Activated T-helper 1 cell treated with Interleukin-2 at 50 U/mL for 16 hours (primary cell): Measurements from ENCODE around the gene ITGA1.

Experiments
- DNase-seq: peaks from one replicate; pipeline ENCODE4 v3.0.0-alpha.2; 2020; ENCODE audit warnings: low read depth

ITGA1 gene

DNA sequence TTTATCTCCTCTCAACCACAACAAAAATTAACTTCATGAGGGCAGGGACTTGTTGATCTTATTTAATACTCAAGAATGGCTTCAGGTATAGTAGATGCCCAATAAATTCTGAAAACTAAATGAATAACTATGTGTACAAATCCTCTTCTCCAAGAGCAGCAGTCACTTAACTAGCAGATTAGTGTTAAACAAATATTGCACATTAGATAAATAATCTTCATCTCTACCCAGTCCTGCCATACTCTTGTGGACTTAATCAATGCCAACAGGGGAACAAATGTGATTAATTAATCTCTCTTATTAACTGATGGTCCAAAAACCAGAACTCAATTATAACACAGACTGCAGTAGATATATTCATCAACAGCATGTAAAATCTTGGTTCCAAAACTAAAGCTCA is 15.0 kb upstream of the ITGA1 start:
- DNase-seq, result no peak

DNA sequence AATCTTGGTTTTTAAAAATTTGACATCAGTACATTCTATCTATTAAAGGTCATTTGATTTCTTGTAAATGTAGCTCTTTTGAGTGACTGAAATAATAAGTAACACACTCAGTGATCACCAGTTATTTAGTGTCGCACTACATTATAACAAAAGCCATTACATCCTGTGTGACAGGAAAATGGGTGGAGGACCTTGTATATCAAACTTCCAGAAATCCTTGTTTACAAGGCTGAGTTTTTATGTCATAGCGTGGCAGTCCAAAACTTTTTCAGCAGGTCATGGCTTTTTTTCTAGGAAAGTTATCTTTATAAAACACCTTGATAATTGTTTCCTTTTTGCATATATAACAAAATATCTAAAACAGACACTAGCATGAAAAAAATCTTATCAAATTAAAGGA is 14.4 kb upstream of the ITGA1 start:
- no peak for DNase-seq

DNA sequence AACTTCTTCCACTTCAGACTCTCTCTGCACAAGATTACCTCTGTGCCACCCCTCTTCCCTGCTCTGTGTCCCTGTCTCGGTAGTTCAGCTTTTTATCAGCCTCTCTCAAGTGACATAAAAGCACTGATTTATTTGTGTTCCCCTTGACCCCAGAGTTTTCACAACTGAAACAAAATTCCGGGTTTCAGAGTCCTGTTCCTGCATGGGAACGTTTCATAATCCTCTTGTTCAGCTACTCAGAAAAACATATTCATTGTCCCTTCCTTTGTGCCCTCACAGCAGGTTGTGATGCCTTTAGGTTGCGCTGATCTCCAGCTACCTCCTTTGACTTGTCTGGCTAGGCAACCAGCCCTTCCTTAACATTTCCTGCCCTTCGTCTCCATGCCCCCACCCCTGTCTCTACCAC is 13.7 kb upstream of the ITGA1 start:
- DNase-seq, result no peak

DNA sequence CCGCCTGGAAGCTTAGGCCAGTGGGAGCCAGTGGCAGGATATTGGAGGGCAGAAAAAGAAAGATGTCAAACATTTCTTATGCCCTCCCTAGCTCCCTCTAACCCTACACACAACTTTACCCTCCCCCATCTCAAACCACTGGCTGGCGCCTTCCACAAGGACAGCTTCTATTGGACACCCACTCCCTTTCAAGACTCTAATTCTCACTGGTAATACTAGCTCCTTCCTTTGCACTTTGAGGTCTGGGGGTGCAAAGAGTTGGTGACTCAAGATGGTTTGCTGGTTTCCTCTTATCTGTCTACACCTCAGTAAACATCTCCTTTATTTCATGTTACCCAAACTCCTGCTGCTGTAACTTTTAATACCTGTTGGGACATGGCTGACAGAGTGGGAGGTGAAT is 11.6 kb upstream of the ITGA1 start:
- no peak for DNase-seq

DNA sequence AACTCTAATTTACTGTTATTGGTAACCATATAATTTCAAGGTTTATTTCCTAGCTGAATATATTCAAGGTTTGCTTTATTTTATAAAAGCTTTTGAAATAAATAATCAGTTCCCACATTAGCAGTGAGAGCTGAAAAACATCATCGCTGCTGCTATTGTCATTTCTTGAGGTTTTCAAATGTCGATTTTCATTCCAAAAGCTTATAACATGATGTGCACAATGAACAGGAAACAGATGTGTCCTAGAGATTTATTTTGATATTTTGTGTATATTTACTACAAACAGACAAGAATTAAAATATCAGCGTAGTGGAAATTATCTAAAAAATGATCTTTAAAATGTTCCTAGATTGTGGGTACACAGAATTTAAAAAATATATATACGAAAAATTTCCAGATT is 10.5 kb upstream of the ITGA1 start:
- DNase-seq, result no peak

DNA sequence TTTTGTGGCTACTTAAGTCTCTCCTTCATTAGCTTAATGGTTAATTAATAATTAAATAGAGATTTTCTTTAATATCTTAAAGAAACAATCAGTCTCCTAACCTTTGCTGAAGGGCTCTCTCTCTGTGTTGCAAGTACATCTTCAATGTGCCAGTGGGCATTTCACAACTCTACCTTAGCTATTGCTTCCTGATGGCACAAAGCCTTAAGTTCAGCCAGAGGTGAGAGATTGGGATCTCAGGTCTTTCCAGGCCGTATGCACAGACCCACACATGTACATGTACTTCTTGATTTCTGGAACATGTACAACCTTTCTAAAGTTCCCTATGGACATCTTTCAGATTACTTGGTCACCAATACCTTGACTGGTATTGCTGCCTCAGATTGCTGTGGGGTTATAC is 8.9 kb upstream of the ITGA1 start:
- no peak for DNase-seq

DNA sequence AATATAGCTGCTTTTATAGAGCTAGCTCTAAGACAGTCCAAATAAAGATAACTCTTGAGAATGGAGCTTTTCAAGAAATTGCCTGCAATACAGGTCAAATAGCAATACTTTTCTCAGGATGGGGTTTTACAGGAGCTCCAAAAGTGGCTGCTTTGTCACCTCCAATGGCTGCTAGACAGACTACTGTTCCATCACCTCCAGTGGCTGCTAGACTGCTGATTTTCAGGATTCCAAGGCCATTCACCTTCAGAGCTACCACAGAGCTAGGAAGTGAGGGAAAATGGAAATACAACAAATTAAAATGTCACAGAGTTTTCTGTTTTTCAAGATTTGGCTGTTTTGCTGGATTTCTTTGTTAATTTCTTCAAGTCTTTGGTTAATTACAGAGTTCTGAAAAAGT is 8.5 kb upstream of the ITGA1 start:
- DNase-seq, result no peak

DNA sequence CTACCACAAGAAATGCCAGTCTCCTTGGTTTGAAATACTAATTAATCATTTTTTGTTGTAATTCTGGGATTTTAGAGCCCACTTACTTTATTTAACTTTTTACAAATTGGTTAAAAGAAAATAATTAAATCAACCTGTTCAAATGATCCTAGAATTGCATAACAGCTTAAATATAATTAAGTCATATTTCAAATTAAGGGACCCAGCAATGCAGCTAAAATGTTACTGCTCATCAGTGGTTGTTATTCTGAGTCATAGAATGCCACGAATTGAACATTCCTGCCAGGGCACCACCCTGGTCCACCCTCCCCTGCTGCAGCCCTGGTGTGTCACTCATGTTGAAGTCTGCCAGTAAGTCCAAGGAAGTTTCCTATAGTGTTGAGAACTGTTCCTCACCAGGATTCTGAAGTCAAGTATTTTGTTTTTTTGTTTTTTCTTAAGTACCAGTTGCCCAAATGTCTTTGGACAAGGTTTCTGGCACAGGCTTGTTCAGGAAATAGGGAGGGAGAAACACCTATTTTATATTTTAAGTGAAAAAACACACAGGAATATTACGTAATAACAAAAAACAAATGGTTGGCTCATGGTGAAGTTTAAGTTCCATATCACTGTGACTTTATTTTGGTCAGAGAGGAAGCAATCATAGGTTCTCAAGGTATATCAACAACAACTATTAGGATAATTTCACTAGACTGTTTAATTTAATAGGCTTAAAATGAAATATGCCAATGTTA is 4.3 kb upstream of the ITGA1 start:
- DNase-seq, result no peak

DNA sequence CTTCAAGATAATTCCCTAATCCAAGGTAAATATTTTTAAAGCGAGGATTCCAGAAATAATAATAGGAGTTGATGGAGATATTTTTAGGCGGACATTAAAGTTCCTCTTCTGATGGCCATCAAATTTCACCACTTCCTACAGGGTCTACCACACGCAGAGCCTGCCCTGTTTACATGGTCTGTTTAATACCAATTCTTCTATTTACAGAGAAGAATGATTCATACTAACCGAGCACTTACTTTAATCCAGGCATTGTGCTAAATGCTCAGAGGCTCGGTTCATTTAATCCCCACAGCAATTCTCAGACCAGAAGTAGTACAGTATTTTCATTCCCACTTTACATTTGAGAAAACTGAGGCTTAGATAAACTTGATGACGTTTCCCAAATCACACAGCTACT is 3.0 kb upstream of the ITGA1 start:
- DNase-seq, result no peak

DNA sequence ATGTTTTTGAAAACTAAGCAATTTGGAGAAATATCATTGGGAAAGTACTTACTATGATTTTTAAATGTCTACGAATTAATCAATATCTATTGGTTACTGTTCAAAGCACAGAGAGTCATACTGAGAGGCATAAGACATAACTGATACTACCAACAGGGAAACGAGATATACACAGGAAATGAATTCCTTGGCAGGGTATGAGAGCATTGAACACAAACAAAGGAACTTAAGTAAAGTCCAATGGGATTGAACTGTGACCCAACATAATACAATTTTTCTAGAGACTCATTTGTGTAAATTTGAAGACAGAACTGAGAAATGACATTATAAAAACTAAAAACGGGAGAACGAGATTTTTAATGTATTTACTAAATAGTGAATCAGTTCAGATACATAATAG is 1.3 kb upstream of the ITGA1 start:
- DNase-seq, result no peak

DNA sequence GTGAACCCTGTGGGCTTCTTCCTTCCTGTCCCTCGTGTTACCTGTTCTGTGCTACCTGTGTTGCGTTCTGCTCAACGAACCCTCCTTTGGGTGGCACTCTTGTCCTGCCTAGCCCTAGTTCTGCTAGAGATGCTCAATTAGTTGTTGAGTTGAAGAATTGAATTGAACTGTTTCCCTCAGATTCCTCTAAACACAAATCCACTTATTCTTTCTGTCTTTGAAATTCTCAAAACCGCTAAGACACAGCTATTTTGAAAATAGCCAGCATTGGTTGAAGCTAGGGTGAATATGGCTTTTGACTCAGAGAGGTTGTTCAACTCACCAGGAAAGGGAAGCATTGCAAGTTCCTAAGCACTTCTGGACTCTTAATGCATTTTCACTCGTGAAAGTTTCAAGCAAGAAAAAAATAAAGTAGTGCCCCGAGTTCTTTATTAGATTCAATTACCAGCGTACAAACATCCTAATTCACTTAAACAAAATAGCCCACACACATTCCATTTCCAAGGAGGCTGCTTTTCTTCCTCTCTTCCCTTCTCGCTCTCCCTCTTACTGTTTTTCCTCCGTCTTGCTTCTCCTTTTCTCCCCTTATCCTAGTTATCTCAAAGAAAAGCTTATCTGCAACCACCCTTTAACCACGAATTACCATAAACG is 642 bp upstream of the ITGA1 start:
- DNase-seq, result no peak

DNA sequence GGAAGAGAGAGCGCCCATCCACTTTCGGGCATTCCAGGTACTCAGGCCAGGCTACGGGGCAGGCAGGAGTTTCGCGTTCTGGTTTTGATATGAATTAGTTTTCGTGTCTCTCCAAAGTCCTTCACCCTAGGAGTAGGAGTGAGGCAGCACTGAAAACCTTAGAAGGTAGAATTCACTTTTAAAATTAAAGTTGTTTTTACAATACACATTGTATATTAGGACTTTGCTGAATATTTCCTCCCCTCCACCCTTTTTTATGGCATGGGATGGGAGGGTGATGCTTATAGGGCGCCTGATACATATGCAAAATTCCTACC is 747 bp downstream of the ITGA1 start:
- no peak for DNase-seq

DNA sequence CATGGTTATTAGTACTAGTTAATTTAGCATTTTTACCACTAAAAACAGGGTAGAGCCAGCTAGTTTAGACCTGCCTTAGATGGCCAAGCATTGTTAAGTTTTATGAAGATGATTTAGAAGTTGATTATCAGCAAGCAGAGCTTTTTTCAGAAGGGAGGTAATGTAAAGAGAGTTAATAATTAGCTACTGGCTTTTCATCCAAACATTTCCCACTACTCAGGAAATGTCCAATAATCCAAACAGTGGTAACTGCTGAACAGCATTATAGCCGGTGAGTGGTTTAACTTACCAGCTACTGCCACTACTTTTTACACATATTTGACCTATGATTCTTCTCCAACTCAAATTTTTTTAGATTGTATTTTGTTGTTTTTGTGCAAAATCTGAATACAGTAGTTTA is 1.7 kb downstream of the ITGA1 start:
- DNase-seq, result no peak

DNA sequence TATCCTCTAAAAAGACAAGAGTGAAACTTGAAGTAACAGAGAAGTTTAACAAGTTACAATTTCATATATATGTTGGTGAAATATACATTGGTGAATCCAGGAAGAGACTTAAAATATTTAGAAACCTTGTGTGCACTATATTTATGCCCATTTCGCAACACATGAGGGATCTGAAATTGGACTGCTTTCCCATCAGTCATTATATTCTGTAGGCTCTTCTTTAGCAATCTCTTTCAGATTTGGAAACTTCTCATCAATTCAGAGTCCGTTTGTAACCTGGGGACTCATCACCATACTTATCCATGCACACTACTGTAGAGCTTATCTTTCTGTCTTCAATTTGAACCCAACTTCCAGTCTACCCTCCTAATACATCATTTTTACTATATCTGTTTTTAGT is 2.1 kb downstream of the ITGA1 start:
- DNase-seq, result no peak

DNA sequence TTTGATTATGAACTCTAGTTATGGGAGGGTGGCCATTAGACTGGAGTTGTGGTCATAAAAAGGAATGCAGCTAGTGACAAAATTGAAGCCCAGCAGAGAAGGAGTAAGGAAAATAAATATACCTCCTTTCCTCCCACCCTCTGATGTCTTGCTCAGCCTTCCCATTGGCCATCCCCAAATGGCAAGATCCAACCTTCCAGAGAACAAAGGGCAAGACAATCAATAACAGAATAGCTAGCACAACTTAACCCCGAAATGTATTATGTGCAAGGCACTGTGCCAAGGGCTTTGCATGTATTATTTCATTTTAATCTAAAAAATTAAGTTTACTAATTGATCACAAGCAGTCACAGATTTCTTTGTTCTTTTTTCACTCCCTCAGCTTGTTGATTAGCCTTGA is 3.6 kb downstream of the ITGA1 start:
- no peak for DNase-seq

DNA sequence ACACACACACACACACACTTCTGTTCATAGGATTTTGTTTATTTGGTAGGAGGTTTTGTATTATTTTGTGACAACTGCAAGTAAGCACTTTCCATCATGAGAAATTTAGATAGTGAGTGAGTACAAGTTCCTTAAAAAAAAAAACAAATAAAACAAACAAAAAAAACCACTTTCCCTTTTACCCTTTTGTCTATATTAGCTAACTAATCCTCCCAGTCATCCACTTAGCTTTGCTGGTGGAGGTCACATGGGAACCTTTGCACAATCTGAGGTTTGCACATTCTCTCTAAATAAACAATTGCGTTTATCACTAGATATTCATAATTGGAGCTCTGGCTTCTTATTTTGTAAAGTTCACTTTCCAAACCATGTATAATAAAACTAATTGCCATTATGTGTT is 6.8 kb downstream of the ITGA1 start:
- DNase-seq, result no peak

DNA sequence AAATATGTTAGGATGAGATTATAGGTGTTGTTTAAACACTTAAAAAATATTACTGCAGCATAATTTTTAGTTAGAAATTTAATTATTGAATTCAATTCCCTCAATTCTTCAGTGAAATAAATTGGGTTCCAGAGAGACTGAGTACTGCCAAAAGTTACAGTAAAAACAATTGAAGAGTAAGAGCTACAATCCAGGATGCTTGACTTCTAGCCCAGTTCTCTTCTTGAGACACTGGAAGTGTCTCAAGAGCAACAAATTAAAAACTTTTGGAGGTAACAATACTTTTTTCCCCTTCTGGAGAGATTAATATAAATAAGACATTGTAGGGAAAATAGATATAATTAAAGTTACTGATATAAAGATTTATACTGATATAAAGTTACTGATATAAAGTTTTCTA is 8.3 kb downstream of the ITGA1 start:
- no peak for DNase-seq

DNA sequence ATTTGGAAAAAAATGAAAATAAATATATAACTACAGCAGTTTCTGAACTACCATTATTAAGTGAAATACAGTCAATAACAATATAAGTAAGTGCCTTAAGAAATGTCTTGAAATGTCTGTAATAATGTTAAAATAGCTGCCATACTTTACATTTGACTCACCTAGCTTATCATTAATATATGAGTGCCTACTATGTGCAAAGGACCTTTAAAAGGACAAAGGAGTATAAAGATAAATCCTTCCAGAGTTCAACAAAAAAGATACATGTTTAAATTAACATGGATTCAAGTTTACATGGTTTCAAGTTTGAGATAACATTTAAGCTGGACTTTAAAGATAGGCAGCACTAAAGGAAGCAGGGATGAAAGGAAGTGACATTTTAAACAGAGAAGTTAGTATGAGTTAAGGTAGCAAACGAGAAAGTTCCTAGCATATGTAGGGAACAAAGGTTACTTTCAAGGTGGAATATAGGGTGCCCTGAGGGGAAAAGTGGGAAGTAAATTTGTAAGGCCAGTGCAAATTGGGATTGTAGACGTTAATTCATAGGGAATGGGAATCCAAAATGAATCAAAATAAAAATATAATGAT is 8.9 kb downstream of the ITGA1 start:
- DNase-seq, result no peak

DNA sequence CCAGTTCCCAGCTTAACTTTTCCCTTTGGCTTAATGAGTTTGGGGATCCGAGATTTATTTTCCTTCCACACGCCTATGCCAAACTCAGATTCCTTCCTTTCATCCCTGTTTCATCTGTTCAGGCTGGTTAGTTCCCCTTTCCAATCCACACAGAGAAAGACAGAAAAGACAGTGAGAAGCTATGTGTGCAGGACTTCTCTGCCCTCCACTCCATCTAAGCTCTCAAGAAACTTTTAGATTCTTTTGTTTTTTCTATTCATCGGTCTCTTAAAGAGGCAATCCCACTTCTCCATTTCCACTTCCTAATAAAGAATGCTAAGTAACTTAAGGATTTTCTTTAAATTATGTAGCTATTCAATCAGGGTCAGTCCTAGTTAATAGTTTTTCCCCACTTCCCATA is 11.2 kb downstream of the ITGA1 start:
- no peak for DNase-seq

DNA sequence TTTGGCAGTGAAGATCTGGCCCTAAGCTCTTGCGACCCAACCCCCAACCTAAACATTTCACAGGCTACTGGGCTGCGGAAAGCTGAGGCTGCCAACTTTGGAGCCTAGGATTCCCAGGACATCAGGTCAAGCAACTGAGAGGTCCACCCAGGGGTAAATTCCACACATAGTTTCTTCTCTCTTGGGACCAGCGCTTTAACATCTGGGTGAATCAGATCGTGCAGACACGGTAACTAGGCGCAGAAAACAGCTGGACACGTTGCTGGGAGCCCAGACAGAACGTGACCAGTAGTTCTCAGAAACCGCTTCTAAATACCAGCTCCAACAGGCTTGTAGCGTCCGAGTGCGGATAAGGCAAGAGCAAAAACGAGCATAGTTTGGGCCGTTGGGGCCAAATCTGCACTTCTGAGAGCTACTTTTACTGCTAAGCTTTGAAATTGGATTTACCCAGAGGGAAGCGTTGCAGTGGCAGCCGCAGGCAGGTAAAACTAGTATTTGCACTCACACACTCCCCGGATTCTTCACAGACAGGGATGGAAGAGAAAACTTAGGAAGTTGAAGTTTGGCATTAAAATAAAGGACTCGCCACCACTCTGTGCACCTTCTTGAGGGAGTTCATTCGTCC is 11.8 kb downstream of the ITGA1 start:
- no peak for DNase-seq

DNA sequence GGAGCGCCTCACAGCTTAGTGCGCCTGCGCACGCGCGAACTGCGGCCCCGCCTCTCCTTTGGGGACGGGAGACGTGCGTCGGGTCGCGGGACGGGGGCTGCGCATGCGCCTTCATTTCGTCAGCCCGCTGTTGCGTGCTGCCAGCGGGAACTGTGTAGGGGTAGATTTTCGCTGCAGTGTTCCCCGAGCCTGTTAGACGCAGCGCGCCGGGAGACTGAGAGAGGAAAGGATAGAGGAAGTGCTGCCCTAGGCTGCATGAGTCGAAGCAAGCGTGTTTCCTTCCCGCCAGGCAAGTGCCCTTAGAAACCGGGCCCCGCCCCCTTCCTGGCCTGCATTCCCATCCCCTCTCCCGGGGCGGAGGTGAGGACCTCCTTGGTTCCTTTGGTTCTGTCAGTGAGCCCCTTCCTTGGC is 12.3 kb downstream of the ITGA1 start:
- DNase-seq, result peak; percentile 93

DNA sequence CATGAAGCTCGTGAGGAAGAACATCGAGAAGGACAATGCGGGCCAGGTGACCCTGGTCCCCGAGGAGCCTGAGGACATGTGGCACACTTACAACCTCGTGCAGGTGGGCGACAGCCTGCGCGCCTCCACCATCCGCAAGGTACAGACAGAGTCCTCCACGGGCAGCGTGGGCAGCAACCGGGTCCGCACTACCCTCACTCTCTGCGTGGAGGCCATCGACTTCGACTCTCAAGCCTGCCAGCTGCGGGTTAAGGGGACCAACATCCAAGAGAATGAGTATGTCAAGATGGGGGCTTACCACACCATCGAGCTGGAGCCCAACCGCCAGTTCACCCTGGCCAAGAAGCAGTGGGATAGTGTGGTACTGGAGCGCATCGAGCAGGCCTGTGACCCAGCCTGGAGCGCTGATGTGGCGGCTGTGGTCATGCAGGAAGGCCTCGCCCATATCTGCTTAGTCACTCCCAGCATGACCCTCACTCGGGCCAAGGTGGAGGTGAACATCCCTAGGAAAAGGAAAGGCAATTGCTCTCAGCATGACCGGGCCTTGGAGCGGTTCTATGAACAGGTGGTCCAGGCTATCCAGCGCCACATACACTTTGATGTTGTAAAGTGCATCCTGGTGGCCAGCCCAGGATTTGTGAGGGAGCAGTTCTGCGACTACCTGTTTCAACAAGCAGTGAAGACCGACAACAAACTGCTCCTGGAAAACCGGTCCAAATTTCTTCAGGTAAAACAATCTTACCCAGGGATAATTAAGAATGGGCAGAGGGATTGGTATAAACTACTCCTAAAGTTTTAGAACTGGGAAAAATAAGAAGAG is 12.9 kb downstream of the ITGA1 start:
- peak; percentile 30 for DNase-seq

DNA sequence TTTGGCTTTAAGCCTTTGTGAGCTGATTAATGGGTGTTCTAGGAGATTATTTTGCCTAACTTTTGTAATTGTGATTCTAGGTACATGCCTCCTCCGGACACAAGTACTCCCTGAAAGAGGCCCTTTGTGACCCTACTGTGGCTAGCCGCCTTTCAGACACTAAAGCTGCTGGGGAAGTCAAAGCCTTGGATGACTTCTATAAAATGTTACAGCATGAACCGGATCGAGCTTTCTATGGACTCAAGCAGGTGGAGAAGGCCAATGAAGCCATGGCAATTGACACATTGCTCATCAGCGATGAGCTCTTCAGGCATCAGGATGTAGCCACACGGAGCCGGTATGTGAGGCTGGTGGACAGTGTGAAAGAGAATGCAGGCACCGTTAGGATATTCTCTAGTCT is 13.6 kb downstream of the ITGA1 start:
- no peak for DNase-seq
